Peyer's patch (tissue), 4 donors: Measurements from ENCODE around the gene WWOX. TPM values are rescaled to one million over a fixed set of nuclear protein-coding genes. Genes with fewer than 3 reads are reported as not detected.

Experiments used
- DNase-seq, 3 donors: peaks; one replicate each; pipeline ENCODE4 v3.0.0-alpha.2; 2017 to 2019
- H3K27ac ChIP-seq, 4 donors: fragments of 200-600 bp; sonication (generic); one replicate each; pipeline ENCODE4 v1.5.1; 2016 to 2019
- H3K27me3 ChIP-seq, 2 donors: fragments of 200-600 bp; sonication (generic); one replicate each; pipeline ENCODE4 v1.5.1; 2019
- H3K36me3 ChIP-seq, 3 donors: fragments of 200-600 bp; sonication (generic); one replicate each; pipeline ENCODE4 v1.5.1; 2016 to 2019
- H3K4me1 ChIP-seq, 4 donors: fragments of 200-600 bp; sonication (generic); one replicate each; pipeline ENCODE4 v1.5.1; 2016 to 2019
- H3K4me3 ChIP-seq, 4 donors: fragments of 200-600 bp; sonication (generic); 1 replicate in 3 of 4; 2 replicates in 1 of 4; pipeline ENCODE4 v1.5.1; 2016 to 2019; ENCODE audit warnings: mild to moderate bottlenecking in 1 of 4
- H3K9me3 ChIP-seq, 4 donors: fragments of 200-600 bp; sonication (generic); one replicate each; pipeline ENCODE4 v1.5.1; 2016 to 2019; ENCODE audit warnings: mild to moderate bottlenecking in 1 of 4
- POLR2A ChIP-seq, 2 donors: fragments of 450-650 bp; IDR thresholded peaks; one replicate each; pipeline ENCODE4 v1.5.1; 2017; ENCODE audit warnings: antibody characterized with exemption in 2 of 2, mild to moderate bottlenecking in 2 of 2, moderate library complexity in 2 of 2
- total RNA-seq, 4 donors: library from RNA; depleted of rRNA; stranded (reverse); fragments of >200 nt; gene quantifications; one replicate each; pipeline ENCODE4 v1.1.0, GENCODE V29; 2016
- TF ChIP-seq, protein P1 (sequence below), 6 experiments: fragments of 450-650 bp in 4 of 6; fragments of 200-600 bp in 2 of 6; sonication (generic) in 1 of 6; IDR thresholded peaks; one replicate each; pipeline ENCODE4 v1.5.1; 2017 to 2019; ENCODE audit warnings: antibody characterized with exemption in 6 of 6, mild to moderate bottlenecking in 3 of 6, moderate library complexity in 1 of 6

WWOX gene
- total RNA-seq, 4 donors from 2014 or later = 17.3 to 197 (median 57.5) TPM

DNA sequence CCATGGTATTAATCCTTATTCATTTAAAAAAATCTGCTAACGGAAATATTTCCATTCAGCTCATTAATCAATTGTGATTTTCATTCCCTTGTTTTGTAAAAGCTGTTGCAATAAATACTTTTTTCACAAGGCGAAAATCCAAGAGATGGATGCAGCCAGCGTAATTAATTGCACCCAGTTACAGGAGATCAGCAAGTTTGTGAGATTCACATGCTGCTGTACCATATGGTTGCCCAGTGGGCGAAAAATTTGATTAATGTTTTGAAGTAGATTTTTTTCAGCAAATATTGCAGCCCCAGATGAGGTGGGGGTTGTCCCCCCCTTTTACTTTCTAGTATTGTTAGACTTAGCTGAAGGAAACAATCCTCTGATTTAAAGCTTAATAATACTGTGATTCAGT is 186.6 kb downstream of the WWOX start:
- DNase-seq = no peak
- Histone ChIP-seq H3K9me3 (no peaks in the 10 kb centered on the region), H3K36me3 (no peaks in the 10 kb centered on the region), H3K27me3 (no peaks in the 10 kb centered on the region), H3K4me3 (no peak overlapping the region), H3K27ac (no peak overlapping the region), H3K4me1 (peaks cover 0 to 9% (median 0%) of the 10 kb centered on the region in 4 donors)
- no peak for TF ChIP-seq POLR2A (IDR thresholded peaks at IDR 0.05)
- TF ChIP-seq, protein P1, sequence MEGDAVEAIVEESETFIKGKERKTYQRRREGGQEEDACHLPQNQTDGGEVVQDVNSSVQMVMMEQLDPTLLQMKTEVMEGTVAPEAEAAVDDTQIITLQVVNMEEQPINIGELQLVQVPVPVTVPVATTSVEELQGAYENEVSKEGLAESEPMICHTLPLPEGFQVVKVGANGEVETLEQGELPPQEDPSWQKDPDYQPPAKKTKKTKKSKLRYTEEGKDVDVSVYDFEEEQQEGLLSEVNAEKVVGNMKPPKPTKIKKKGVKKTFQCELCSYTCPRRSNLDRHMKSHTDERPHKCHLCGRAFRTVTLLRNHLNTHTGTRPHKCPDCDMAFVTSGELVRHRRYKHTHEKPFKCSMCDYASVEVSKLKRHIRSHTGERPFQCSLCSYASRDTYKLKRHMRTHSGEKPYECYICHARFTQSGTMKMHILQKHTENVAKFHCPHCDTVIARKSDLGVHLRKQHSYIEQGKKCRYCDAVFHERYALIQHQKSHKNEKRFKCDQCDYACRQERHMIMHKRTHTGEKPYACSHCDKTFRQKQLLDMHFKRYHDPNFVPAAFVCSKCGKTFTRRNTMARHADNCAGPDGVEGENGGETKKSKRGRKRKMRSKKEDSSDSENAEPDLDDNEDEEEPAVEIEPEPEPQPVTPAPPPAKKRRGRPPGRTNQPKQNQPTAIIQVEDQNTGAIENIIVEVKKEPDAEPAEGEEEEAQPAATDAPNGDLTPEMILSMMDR (IDR thresholded peaks at IDR 0.05) = no peak

DNA sequence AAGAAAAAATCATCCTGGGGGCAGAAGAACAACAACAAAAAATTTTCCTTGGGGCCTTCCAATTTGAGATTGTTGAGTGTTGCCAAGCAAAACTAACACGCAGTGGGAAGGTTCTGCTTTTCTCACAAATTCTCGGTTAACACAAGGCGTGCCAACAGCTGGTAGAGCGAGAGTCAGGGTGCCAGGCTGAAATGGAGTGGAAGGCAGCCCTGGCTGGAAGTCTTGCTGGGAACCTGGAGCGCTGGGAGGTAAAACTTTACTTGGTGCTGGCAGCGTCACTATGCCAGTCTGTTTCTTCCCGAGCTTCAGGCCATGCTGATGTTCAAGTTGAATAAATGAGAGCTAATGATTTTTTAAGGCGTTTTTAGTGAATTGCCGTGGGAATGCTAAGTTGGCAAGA is 189.4 kb downstream of the WWOX start:
- no peaks in the 10 kb centered on the region for H3K27me3 ChIP-seq
- no peak overlapping the region for H3K4me3 ChIP-seq
- no peaks in the 10 kb centered on the region for H3K9me3 ChIP-seq
- TF ChIP-seq, protein P1 (IDR thresholded peaks at IDR 0.05) = no peak
- no peak for TF ChIP-seq POLR2A (IDR thresholded peaks at IDR 0.05)
- no peak overlapping the region for H3K27ac ChIP-seq
- no peak for DNase-seq
- peaks cover 0 to 9% (median 1%) of the 10 kb centered on the region in 4 donors for H3K4me1 ChIP-seq
- H3K36me3 ChIP-seq = no peaks in the 10 kb centered on the region

DNA sequence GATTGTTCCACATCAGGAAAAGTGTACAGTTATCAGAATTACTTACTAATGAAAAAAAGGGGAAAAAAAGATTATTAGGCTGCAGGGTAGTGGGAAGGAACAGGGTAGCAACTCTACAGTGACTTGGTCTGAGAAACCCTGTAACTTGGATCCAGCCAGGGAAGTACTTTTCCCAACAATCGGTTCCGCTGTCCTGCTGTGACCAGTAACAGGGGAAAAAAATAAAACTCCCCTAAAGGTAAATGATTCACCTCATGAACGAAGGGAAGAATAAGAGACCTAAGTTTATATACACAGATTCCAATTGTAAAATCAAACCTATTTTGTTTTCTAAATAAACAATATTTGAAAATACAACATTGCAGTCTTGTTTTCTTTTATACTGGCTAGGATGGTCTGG is 189.9 kb downstream of the WWOX start:
- no peaks in the 10 kb centered on the region for H3K9me3 ChIP-seq
- H3K27me3 ChIP-seq = no peaks in the 10 kb centered on the region
- no peaks in the 10 kb centered on the region for H3K36me3 ChIP-seq
- peaks cover 0 to 9% (median 1%) of the 10 kb centered on the region in 4 donors for H3K4me1 ChIP-seq
- no peak overlapping the region for H3K4me3 ChIP-seq
- H3K27ac ChIP-seq = no peak overlapping the region
- TF ChIP-seq, protein P1 (IDR thresholded peaks at IDR 0.05) = no peak
- TF ChIP-seq POLR2A (IDR thresholded peaks at IDR 0.05) = no peak
- DNase-seq = no peak

DNA sequence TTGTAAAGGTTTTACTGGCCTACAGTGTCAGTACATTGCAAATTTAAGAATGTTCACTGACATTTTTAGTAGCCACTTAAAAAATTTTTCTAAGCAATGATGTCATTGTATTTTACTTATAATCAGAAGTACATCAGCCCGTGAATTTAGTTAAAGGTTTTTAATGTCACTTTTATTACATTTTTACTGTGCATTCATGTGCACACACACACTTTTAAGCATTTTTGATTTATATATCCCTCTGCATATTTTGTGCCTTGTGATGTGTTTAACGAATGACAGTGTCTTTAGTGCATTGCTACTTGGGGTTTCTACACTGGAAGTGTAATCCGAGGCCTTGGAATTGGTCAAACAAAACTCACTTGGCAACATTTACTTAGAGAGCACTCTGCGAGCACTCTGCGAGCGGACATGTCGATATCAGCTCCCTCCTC is 190.4 kb downstream of the WWOX start:
- no peak overlapping the region for H3K27ac ChIP-seq
- no peaks in the 10 kb centered on the region for H3K27me3 ChIP-seq
- no peak for DNase-seq
- H3K4me3 ChIP-seq = no peak overlapping the region
- no peak for TF ChIP-seq POLR2A (IDR thresholded peaks at IDR 0.05)
- TF ChIP-seq, protein P1 (IDR thresholded peaks at IDR 0.05) = no peak
- H3K36me3 ChIP-seq = no peaks in the 10 kb centered on the region
- H3K9me3 ChIP-seq = no peaks in the 10 kb centered on the region
- peaks cover 0 to 9% (median 1%) of the 10 kb centered on the region in 4 donors for H3K4me1 ChIP-seq

DNA sequence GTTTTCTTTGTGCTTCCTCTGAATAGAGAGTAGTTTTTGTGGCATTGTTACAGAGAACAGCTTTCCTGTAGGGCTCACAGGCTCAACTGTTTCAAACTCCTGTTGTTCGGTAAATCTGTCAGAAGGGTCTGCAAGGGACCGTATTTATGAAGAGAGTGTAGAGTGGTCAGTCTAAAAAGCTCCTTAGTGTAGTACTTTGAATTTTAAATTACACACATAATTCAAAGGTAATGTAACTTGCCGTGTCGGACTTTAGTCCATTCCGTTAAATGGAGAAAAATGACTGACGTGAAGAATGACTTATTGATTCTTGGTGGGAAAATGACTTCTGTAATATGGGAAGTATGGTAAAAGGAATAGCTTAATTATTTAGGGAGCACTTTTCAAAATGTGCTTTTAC is 190.9 kb downstream of the WWOX start:
- DNase-seq = no peak
- H3K36me3 ChIP-seq = no peaks in the 10 kb centered on the region
- TF ChIP-seq POLR2A (IDR thresholded peaks at IDR 0.05) = no peak
- TF ChIP-seq, protein P1 (IDR thresholded peaks at IDR 0.05) = no peak
- H3K9me3 ChIP-seq = no peaks in the 10 kb centered on the region
- H3K4me3 ChIP-seq = no peak overlapping the region
- H3K27ac ChIP-seq = no peak overlapping the region
- peaks cover 0 to 5% (median 1%) of the 10 kb centered on the region in 4 donors for H3K4me1 ChIP-seq
- no peaks in the 10 kb centered on the region for H3K27me3 ChIP-seq
